Stimulated activated CD4-positive, alpha-beta T cell treated with anti-CD3 and anti-CD28 coated beads, TNF-alpha, amount 100 ng/mL, for 4 hours (primary cell): Measurements from ENCODE around the gene PRKG1.
"Not testable (repeated sequence)": the region's sequence is repeated elsewhere in the genome, so short reads cannot be mapped to it uniquely, and the experiment has no call there.

Experiments
- DNase-seq, 3 experiments: peaks; one replicate each; pipeline ENCODE4 v3.0.0-alpha.2; 2020; ENCODE audit warnings: low read depth in 3 of 3

Gene PRKG1

GRCh38 chr10:51377070-51377931 lies 303.0 kb downstream of the PRKG1 start:
- DNase-seq, result no peak

GRCh38 chr10:51377932-51378599 lies 303.8 kb downstream of the PRKG1 start:
- no peak for DNase-seq

DNA sequence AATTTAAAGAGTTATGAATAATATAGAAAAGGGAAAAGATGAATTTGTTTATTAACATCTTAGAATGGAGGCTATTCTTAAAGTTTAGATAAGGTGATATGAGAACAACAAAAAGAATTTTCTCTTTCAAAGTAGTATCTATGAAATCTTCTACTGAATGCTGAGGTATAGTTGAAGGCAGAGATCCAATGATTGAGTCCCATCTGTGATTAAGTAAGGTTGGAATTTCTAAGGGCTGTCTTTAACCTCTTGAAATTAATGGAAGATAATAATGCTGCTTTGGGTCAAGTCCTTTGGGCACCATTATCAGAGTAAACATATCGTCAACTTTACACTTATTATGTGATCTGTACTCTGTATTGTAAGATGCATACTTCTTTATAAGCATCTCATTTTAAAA lies 307.9 kb downstream of the PRKG1 start:
- no peak for DNase-seq

GRCh38 chr10:51384971-51385370 lies 310.7 kb downstream of the PRKG1 start:
- DNase-seq, result no peak

GRCh38 chr10:51386248-51386885 lies 312.1 kb downstream of the PRKG1 start:
- DNase-seq, result no peak

GRCh38 chr10:51389415-51390321 lies 315.4 kb downstream of the PRKG1 start:
- peak in 2 of 3 experiments; percentile 0 to 1 for DNase-seq

DNA sequence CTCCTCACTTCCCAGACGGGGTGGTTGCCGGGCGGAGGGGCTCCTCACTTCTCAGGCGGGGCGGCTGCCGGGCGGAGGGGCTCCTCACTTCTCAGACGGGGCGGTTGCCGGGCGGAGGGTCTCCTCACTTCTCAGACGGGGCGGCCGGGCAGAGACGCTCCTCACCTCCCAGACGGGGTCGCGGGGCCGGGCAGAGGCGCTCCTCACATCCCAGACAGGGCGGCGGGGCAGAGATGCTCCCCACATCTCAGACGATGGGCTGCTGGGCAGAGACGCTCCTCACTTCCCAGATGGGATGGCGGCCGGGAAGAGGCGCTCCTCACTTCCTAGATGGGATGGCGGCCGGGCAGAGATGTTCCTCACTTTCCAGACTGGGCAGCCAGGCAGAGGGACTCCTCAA lies 318.7 kb downstream of the PRKG1 start:
- not testable (repeated sequence) for DNase-seq

- no peak for DNase-seq
Observed at GRCh38 chr10:51394039-51394438, 319.8 kb downstream of the PRKG1 start.

DNA sequence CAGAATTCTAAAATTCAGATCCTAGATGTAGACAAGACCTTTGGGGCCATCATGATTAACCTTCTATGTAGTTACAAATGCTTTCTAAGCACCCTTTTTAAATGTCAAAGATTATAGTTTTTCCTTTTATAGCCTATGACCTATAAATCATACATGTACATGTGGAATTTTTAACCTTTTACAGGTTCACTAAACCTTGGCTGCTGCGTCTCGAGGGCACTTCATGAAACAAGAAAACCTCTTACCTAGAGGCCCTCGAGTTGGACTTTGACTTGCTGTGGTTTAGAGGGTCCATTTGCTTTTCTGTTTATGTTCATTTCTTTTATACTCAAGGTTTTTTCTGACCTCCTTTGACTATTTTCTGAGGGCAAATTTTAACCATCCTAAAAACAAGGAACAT lies 323.0 kb downstream of the PRKG1 start:
- DNase-seq, result no peak

DNA sequence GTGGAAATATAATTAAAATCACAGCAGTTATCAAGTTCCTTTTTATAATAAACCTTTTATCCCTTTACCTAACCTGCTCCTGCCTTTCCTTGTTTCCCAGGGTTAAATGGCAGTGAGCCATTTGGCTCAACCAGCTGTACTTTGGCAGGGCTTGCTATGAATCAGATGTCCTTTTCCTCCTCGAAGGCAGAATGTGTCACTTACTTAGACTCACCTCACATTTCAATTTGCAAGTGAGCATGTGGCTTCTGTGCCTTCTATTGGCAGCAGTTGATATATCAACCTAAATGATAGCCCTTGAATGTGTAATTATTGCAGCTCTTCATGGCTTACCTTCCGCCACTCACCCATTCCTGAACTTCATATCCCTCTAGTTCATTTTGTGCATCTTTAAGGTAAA lies 323.4 kb downstream of the PRKG1 start:
- DNase-seq, result no peak

DNA sequence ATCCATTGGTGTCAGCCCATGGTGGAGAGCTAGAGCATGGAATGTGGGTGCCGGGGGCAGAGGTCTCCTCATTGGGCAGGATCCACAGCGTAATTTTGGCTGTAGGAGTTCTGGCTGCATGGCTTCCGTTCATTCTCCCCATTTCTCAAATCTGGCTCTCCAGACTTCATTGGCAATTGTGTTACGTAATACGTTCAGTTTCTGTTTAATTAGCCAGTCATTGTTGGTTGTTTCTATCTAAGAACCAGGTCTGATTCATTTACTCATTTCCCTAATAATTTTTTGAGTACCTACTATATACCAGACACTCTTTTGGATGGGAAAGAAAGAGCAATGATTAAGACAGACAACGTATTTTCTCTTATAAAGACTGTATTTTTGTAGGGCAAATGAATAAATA lies 325.6 kb downstream of the PRKG1 start:
- no peak for DNase-seq

DNA sequence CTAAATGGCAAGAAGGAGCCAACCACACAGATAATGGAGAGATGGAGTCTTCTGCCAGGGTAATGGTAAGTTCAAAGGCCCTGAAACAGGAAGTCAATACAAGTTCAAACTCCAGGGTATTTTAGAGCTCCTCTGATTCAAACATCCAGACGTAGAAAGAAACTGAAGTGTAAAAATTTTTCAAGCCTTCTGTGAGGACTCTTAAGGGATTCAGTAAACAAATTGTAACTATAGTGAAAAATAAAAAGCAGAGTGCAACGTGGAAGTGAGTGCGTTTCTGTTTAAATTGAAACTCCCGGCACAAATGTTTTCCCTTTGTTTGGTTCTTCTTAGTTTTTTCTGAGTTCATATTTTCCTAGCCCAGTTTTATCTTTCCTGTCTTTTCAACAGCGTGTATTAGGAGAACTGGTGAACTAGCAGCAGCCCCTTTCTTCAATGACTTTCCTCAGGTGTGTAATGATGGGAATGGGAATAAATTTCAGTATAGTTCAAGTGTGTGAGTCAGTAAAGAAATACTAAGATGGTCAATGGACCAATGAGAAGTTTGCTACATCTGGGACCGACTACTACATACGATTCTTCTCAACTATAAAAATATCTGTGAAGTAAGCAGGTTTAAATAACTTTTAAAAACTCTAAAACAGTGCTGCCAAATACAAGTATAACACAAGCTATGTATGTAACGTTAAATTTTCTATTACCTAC lies 326.3 kb downstream of the PRKG1 start:
- DNase-seq, result no peak

DNA sequence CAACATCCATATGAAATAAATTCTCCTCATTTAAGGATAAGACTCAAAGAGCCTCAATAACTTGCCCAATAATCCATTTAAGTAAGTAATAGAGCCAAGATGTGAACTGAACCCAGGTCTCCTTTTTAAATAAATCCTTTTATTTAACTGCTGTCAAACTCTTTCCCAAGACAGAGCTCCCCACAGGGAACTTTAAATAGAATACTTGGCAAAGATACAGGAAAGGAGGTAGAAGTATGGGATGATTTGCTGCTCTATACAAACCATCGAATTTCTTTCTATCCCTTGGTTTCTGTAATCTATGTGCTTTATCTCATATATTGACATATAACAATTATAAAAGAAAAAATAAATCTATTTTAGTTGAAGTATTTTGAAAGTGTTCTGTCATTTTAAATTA lies 329.2 kb downstream of the PRKG1 start:
- DNase-seq, result no peak

DNA sequence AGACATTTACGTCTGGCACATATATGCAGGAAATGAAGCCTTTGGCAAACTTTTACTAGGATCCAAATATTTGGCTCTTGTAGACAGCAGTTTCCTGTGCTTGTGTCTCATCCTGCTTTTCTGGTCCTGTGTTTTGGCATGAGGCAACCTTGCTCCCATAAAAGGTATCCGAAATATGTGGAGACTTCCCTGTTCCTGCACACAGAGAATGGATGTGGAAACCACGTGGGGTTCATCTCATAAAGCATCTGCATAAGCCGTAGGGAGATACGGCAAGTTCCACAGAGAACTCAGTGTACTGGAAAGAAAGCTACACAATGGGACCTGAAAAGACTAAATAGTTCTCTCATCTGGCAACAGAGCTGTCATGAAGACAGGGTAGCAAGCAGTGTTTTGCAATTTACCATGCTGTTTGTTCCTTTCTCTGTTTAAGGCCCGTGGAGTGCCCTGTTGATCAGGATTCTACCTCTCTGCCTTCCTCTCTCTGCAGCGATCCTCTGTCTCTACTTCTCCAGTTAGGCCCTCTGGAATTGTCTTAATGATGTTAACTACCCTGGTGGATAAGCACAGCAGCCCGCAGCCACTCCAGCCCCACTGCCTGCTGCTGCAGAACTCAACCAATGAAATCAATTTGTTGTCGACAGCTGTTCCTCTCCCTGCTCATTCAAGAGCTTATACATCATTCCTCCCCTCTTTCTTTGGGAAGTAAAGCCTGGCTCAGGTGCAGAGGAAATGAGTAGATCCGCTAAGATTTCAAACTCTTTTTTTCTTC lies 331.5 kb downstream of the PRKG1 start:
- DNase-seq, result no peak

- no peak for DNase-seq
Observed at GRCh38 chr10:51406581-51406980, 332.3 kb downstream of the PRKG1 start.

DNA sequence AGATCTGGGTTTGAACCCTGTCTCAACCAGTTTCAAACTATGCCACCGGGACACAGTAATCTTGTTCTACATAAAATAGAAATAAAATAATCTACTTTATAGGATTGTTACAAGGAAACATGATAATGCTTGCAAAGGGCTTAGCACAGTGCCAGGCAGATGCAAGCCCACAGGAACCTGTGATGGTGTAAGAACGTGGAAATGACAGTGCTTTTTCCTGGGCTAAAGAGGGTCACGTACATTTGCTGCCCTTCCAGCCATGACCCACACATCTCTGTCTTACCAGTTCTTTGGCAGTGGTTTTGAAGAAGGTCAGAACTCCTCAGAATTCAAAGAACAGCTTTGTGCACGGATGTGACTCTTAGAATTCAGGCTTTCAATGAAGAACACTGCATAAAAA lies 342.2 kb downstream of the PRKG1 start:
- no peak for DNase-seq

GRCh38 chr10:51419196-51420093 lies 345.2 kb downstream of the PRKG1 start:
- DNase-seq, result no peak

GRCh38 chr10:51421853-51422252 lies 347.6 kb downstream of the PRKG1 start:
- DNase-seq, result no peak
